NCI-H748 treated with DMSO at 0.1 percent for 48 hours (cell line): ENCODE results near the gene PHACTR1.

Experiments
- DNase-seq: peaks from one replicate; lab custom pipeline; 2025; lab: John Stamatoyannopoulos, UW

Gene PHACTR1

DNA sequence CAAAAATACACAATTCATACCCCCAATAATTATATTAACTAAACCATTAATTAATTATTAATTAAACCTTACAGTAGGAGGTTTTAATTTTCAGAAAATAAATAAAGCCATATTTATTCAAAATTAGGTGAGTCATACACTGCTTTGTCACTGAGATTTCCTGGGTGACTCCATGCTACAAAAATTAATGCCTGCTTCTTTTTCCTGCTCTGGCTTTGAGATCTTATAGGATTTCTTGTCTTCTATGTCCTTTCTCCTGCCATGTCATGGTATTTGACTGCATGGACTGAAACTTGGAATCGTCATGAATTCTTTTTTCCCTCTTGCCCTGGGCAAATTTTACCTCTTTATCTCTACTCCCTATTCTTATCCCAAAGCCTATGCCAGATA is 133.2 kb downstream of the PHACTR1 start:
- DNase-seq = no peak

DNA sequence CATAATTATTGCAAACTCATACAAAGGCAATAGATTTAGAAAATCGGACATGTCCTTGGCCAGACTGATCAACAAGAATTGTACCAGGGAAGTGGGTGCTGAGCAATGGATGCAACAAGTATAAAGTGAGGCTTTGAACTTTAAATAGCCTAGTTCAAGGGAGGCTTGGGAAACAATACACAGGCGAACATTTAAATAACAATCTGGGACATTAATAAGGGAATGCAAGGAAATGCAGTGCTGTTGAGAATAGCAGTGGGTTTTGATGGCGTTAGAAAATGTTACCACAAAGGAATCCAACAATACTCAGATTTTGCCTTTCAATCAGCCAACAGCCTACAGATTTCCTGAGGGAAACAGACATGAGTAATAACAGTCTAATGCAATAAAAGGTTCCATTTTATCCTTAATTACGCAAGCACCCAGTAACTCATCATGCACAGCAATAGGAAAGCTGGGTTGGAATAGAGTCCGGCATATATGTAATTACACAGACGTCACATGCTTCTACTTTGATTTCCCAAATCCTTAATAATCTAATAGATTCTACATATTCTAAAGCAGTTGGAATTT is 134.6 kb downstream of the PHACTR1 start:
- DNase-seq = no peak

DNA sequence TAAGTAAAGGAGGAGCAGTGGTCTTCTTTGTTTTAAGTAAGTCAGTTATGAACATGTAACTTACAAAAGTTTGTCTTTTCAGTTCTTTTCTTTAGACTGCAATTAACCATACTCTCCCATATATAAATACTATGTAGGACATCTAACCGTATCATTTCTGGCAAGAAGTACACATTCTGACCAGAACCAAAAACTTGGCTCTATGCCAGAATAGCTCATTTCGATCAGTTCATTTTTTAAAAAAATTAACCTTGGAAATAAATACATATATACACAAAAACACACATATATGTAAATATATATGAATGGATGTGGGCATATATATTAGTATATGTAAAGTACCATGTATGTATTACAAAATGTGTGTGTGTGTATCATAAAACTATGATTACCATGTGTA is 145.0 kb downstream of the PHACTR1 start:
- no peak for DNase-seq

- DNase-seq = no peak
Measured at GRCh38 chr6:12865117-12865516, 148.6 kb downstream of the PHACTR1 start.

GRCh38 chr6:12865671-12866181 is 149.2 kb downstream of the PHACTR1 start:
- DNase-seq = no peak

- DNase-seq = no peak
Measured at GRCh38 chr6:12866422-12867029, 150.0 kb downstream of the PHACTR1 start.

- no peak for DNase-seq
Measured at GRCh38 chr6:12869816-12870432, 153.4 kb downstream of the PHACTR1 start.

DNA sequence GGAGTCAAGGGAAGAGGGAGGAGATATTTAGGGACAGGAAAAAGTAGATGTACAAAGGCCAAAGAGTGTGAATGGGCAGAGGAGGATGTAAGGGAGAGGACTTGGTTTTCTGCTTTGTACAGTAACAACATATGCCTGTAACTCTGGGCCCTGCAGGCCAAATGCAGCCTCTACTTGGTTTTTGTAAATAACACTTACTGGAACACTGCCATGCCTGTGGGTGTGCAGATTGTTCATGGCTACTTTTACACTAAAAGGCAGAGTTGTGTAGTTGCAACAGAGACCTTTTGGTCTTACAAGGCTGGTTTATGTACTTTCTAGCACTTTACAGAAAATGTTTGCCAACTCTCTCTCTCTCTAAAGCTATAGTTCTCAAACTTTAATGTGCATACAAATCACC is 157.1 kb downstream of the PHACTR1 start:
- DNase-seq = no peak

DNA sequence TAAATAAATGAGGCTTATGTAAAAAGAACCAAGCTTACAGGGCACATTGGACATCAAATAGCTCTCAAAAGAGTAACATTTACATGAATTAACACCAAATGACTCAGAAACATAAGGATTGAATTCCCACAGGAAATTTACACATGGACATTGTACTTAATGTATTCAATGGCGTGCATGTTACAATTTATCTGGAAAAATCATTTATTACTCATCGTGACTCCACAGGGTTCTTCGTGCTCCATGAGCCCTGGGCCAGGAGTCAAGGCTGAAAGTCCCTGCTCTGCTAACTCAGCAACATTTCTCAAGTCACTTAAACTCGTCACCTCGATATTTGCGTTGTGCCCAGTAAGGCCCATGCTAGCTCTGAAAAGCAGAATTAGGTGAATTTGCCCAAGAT is 158.5 kb downstream of the PHACTR1 start:
- no peak for DNase-seq

DNA sequence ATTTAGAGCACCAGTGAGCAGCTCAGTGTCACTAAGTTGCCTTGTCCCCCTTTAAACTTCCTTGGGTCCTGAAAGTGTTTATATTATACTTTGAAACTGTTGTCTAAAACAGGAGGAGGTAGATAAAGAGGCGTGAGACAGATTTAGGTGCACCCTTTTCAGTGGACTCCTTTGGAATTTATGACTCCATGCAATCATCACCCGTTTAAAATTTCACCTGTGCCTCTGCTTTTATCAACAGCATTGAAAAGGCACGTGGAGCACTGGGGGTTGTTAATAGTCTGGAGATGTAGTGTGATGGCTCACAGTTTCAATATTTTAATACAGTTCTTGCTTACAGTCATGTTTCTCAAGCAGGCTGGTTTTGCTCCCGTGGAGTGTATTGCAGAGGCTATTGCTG is 162.2 kb downstream of the PHACTR1 start:
- DNase-seq = no peak

GRCh38 chr6:12882761-12883290 is 166.3 kb downstream of the PHACTR1 start:
- no peak for DNase-seq

DNA sequence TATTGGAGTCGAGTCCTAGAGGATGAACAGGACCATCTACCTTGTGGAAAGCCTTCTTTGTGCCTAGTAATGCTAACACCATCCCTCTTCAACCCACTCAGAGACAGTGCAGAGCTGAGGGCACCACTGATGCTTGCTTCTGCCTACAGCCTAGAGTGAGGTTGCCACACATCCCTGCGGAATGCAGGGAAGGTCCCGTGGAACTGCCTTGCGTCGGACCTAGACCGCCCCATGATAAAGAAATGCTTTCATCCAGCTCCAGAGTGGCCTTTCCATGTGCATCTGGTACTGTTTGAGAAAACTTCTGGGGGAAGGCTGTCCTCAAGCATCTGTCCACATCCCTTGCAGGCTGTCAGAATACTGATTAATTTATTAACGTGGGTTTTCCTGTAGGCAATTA is 168.4 kb downstream of the PHACTR1 start:
- DNase-seq = no peak

GRCh38 chr6:12886961-12887775 is 170.6 kb downstream of the PHACTR1 start:
- DNase-seq = no peak

DNA sequence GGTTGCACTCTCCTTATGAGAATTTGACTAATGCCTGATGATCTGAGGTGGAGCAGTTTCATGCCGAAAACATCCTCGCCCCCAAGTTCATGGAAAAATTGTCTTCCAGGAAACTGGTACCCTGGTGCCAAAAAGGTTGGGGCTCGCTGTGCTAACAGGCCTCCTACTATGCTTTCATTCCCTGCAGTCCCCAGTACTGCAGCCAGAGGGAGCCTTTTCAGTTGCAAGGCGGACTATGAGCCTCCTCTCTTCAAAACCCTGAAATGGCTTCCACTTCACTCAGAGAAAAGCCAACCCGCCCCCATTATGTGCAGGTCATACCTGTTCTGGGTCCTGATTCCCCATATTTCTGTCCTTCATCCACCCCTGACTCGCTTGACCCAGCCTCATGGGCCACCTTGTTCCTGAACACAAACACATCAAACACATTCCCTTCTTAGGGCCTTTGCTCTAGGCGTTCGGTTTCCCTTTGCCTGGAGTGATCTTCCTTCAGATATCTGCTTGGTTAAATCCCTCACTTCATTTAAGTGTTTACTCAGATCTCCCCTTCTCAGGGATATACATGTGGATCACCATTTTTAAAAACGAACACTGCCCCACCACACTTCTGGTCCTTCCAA is 173.7 kb downstream of the PHACTR1 start:
- no peak for DNase-seq

DNA sequence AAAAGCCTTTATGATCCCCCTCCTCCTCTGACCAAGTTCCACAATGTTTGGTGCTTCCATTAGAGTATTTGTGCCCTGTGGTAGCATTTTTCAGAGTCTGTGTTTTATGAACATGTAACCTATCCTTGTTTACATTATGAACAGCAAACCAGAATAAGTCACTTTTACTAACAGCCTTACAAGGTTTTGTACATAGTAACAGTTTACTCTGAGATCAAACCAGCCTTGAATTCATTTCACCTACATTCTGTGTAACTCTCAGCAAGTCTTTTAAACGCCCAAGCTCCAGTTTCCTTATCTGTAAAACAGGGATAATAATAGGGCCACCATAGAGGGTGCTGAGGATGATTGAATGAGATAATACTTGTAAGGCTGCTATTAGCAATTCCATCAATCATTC is 175.0 kb downstream of the PHACTR1 start:
- DNase-seq = no peak

GRCh38 chr6:12892151-12892550 is 175.6 kb downstream of the PHACTR1 start:
- no peak for DNase-seq

DNA sequence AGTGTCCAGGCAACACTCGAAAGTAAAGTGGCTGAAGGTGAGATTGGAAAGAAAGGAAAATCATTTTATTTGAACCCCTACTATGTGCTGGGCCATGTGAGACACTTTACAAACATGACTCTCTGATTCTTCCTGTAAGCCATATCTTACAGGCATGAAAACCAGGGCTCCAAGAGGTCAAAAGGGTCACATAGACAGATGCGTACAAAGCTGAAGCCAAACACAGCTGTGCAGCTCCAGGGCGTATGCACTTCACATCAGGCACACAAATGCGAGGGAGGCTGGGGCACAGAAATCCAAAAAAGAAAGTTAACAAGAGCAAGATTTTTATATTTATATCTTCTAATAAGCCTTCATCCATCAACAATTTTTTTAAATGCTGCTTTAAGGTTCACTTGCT is 176.5 kb downstream of the PHACTR1 start:
- no peak for DNase-seq

DNA sequence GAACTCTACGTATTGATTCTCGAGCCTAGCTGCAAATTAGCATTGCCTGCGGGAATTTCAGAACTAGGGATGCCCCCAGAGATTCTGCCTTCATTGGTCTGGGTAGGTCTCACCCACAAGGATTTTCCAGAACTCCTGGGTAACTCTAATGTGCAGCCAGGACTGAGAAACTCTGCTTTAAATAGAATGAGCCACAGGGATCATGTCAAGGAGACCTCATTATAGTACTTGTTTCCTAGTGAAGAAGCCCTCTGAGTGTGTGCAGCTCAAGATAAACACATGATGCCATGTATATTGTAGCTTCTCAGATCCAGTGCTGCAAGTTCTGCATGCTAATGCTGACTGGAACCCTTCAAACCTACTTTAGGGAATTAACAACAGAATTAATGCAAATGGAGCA is 179.2 kb downstream of the PHACTR1 start:
- DNase-seq = no peak

GRCh38 chr6:12896208-12896733 is 179.7 kb downstream of the PHACTR1 start:
- DNase-seq = no peak

DNA sequence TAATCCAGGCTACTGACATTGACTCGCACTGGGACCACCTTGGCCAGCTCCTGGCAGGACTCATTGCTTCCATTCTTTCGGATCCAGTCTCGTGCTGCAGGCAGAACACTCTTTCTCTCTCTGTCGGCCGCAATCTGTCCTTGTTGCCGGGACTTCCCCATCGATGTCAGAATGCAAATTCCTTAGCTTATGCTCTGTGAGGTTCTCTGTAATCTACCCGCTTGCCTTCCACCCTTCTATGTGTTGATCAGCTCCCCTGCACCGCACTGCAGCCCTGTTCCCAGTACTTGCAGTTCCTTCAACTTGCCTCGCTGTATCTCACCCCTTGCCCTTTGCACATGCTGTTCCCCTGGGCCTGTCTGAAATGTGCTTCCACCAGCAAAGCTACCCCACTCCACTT is 182.0 kb downstream of the PHACTR1 start:
- DNase-seq = no peak

DNA sequence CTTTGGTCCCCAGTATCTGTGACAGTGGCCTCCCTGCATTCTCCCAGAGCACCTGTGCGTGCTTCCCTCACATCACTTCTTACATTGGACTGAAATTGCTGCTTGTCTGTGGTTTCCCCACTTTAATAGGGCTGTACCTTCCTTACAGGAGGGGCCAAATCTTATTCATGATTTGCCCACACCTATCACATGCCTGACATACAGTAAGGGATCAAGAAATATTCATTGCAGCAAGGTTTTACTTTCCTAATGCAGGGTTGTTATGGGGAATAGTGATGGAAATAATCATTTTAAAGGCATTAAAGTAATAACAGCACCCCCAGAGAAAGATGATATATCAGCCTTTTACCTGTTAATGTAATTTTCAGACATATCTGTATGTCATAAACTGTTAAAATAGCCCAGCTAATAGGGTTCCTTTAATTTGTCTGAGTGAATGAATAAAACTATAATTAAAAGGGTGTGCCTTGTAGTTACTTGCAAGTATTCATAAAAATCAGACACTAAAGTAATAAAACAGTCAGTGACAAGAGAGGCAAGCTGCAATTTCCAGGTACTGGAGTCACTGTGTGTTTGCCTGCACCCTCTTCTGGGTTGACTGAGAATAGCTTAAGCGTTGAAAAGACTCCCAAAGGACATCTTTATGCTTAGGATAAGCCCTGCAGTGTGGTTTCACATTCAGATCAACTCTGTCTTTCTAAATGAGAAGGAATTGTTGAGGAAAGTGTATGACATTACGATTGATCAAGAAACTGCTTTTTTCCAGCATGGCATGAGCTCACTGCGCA is 182.7 kb downstream of the PHACTR1 start:
- no peak for DNase-seq
